Kidney epithelial cell (primary cell): ENCODE results near the gene P3H2. TPM values are rescaled to one million over a fixed set of nuclear protein-coding genes. Genes with fewer than 3 reads are reported as not detected.

Source experiments
- DNase-seq: peaks from one replicate; pipeline ENCODE4 v3.0.0-alpha.2; 2010; ENCODE audit warnings: low read depth
- H3K27me3 ChIP-seq: 2 replicates; pipeline ENCODE4 v1.6.0; 2011; ENCODE audit warnings: low read length; ENCODE audit not compliant: control insufficient read depth, insufficient read depth
- H3K36me3 ChIP-seq: 2 replicates; pipeline ENCODE4 v1.5.1; 2011; ENCODE audit warnings: low read length; ENCODE audit not compliant: control insufficient read depth, insufficient read depth
- H3K4me3 ChIP-seq: 2 replicates; pipeline ENCODE4 v1.5.1; 2011; ENCODE audit warnings: low read depth, mild to moderate bottlenecking, control low read depth, low read length
- CTCF ChIP-seq: IDR thresholded peaks from 2 replicates; pipeline ENCODE4 v1.5.1; 2011; ENCODE audit warnings: mild to moderate bottlenecking, moderate library complexity, low read length, control low read depth, inconsistent platforms; ENCODE audit not compliant: insufficient read depth, poor library complexity, severe bottlenecking
- total RNA-seq: library from RNA; depleted of rRNA; stranded (reverse); fragments of >200 nt; gene quantifications from 2 replicates; pipeline ENCODE4 v1.2.3, GENCODE V29; 2015

Gene P3H2
- total RNA-seq, 1 donor from 2014 or later = 27.8 TPM

GRCh38 chr3:190121061-190121377, 322 bp upstream of the P3H2 start:
- Histone ChIP-seq H3K27me3 (no peaks in the 10 kb centered on the region), H3K36me3 (no peaks in the 10 kb centered on the region), H3K4me3 (peak overlapping the region; percentile 86)
- TF ChIP-seq CTCF = no peak
- no peak for DNase-seq

- Histone ChIP-seq H3K4me3 (peak overlapping the region; percentile 86), H3K36me3 (no peaks in the 10 kb centered on the region), H3K27me3 (no peaks in the 10 kb centered on the region)
- DNase-seq = no peak
- TF ChIP-seq CTCF = no peak
These were observed 1.0 kb downstream of the P3H2 start for GRCh38 chr3:190119461-190120268.

- peak overlapping the region; percentile 27 for H3K4me3 ChIP-seq
- DNase-seq = no peak
- TF ChIP-seq CTCF = no peak
- no peaks in the 10 kb centered on the region for H3K36me3 ChIP-seq
- no peaks in the 10 kb centered on the region for H3K27me3 ChIP-seq
These were observed 2.3 kb downstream of the P3H2 start for GRCh38 chr3:190118438-190118837.

GRCh38 chr3:190117981-190118380, 2.7 kb downstream of the P3H2 start:
- TF ChIP-seq CTCF = no peak
- peak overlapping the region; percentile 27 for H3K4me3 ChIP-seq

GRCh38 chr3:190116551-190117067, 4.1 kb downstream of the P3H2 start:
- Histone ChIP-seq H3K36me3 (no peaks in the 10 kb centered on the region), H3K27me3 (no peaks in the 10 kb centered on the region), H3K4me3 (no peak overlapping the region)
- no peak for TF ChIP-seq CTCF
- no peak for DNase-seq

More at GRCh38 chr3:190117981-190118380, 2.7 kb downstream of the P3H2 start:
- Histone ChIP-seq H3K36me3 (no peaks in the 10 kb centered on the region), H3K27me3 (no peaks in the 10 kb centered on the region)
- no peak for DNase-seq

GRCh38 chr3:190110826-190111225, 9.9 kb downstream of the P3H2 start:
- no peaks in the 10 kb centered on the region for H3K36me3 ChIP-seq
- no peak for TF ChIP-seq CTCF
- no peak for DNase-seq
- H3K4me3 ChIP-seq = no peak overlapping the region
- no peaks in the 10 kb centered on the region for H3K27me3 ChIP-seq
